HK-2 (cell line): ENCODE results near the gene VPS8.

Experiments
- DNase-seq: peaks from one replicate; pipeline ENCODE4 v3.0.0-alpha.2; 2018; ENCODE audit not compliant: unreplicated experiment

Gene VPS8

DNA sequence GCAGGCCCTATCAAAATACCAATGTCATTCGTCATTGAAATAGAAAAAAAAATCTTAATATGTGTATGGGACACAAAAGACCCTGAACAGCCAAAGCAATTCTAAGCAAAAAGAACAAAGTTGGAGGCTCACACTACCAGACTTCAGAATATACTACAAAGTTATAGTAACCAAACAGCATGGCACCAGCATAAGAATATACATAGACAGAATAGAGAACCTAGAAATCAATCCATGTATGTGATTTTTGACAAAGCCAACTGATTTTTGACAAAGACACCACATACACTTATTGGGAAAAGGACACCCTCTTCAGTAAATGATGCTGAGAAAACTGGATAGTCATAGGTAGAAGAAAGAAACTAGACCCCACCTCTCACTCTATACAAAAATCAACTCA, 245.9 kb downstream of the VPS8 start:
- no peak for DNase-seq

- DNase-seq: no peak
Measured at GRCh38 chr3:185058796-185059195, 246.8 kb downstream of the VPS8 start.

- no peak for DNase-seq
Measured at GRCh38 chr3:185059766-185060165, 247.8 kb downstream of the VPS8 start.

DNA sequence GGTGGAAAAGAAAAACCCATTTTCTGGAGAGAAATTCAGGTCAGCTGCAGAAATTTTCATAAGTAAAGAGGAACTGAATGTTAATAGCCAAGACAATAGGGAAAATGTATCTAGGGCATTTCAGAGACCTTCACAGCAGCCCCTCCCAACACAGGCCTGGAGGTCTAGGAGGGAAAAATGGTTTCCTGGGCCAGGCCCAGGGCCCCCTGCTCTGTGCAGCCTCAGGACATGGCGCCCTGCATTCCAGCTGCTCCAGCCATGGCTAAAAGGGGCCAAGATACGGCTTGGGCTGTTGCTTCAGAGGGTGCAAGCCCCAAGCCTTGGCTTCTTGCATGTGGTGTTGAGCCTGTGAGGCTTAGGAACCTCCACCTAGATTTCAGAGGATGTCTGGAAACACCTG, 248.7 kb downstream of the VPS8 start:
- no peak for DNase-seq

DNA sequence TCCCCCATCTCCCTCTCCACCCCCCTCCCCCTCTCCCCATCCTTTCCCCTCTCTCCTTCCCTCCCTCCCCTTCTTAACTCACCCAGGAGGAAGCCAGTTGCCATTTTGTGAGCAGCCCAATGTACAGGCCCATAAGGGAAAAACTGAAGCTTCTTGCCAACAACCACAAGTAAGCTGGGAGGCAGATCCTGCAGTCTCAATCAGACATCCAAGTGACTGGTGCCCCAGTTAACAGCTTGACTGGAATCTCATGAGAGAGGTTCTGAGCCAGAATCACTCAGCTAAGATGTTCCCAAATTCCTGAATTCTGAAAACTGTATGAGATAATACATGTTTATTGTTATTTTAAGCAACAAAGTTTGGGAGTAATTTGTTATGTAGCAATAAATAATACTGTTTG, 250.2 kb downstream of the VPS8 start:
- DNase-seq: no peak

DNA sequence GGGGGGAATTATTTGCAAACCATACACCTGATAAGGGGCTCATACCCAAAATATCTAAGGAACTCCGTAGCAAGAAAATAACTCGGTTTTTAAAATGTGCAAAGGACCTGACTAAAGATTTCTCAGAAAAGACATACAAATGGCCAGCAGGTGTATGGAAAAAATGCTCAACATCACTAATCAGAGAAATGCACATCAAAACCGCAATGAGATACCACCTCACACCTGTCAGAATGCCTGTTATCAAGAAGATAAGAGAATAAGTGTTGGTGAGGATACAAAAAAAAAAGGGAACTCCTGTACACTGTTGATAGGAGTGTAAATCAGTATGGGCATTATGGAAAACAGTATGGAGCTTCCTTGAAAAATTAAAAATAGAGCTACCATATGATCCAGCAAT, 251.5 kb downstream of the VPS8 start:
- no peak for DNase-seq

- DNase-seq: no peak
Measured at GRCh38 chr3:185065059-185065458, 253.1 kb downstream of the VPS8 start.

DNA sequence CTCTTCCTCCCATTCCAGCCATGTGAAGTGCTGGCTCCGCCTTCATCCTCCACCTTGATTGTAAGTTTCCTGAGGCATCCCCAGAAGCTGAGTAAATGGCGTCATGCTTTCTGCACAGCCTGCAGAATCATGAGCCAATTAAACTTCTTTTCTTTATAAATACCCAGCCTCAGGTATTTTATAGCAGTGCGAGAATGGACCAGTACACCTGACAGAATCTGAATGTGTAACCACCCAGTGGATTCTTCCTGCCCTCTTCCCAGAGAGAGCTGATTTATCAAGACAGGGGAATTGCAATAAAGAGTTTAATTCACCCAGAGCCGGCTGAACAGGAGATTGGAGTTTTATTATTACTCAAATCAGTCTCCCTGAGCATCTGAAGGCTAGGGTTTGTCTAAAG, 254.3 kb downstream of the VPS8 start:
- no peak for DNase-seq

DNA sequence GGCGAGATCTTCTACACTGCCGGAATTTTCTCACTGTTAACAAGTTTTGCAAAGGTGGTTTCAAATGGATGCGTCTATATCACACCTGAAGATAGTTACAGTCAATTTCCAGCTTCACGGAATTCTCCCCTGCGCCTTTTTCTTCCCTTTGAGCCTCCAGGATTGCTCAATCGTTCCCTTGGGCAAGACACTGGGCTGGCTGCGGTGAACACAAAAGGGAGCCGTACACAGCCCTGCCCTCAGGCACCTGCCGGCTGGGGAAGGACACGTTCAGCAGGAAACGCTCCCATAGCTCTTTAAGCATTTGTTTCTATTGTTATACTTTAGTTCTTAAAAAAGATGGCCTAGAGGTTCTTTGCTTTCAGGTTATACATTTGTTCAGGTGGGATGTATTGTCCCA, 255.2 kb downstream of the VPS8 start:
- no peak for DNase-seq

- DNase-seq: no peak
Measured at GRCh38 chr3:185069037-185070030, 257.4 kb downstream of the VPS8 start.

DNA sequence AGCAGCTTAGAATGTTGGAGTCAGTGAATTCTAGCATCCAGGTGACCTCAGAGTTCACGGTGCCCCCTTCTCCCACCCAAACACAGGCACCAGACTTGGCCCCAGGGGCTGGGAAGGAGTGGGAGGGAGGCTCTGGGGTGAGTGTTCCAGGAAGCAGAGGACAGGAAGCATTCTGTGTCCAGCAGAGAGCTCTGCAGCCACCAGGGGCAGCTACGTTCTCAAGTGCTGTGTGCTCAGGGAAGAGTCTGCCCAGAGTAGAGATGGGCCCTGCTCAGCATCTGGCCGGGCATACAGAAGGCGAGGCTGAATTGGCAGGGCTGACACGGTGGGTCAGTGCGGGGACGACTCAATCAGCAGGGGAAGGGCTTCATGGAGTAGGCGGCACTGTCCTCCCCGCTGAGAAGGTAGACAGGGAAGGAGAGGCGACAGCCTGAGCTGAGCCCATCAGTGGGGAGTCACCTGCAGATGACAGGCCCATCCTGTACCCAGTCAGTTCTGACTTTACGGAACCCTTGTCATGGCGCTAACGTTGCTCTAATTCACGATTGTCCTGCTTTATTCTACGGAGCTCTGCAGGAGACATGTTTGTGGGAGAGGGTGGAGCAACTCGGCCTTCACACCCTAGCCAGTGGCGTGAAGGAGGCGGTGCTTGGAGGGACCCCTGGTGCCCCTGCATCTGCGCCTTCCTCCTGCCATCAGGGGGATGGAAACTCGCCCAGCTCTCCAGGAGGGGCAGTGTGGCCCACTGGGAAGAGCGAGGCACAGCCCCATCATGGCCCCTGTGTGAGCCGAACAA, 258.7 kb downstream of the VPS8 start:
- peak; percentile 16 for DNase-seq

DNA sequence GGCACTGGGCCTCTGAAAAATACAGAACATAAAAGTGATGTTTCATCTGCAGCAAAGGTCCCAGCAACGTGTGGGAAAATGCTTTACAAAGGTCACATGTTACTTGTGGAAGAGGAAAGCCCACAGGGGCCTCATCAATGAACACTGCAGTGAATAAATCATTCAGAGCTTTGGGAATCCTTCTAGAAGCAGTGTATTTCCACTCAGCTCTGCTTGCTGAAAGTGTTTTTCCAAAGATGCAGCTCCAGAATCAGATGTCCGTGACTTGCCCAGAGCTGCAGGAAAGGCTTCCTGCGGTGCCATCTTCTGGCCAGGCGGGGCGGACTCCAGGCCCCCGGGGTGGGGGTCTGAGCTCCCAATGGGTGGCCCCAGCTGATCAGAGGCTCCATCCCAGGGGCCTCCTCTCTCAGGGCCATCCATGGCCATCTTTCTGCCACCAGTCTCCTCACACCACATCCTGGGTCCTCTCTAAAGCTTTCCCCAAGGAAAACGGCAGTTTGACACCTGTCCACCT, 259.4 kb downstream of the VPS8 start:
- no peak for DNase-seq

GRCh38 chr3:185075547-185075946, 263.6 kb downstream of the VPS8 start:
- no peak for DNase-seq

DNA sequence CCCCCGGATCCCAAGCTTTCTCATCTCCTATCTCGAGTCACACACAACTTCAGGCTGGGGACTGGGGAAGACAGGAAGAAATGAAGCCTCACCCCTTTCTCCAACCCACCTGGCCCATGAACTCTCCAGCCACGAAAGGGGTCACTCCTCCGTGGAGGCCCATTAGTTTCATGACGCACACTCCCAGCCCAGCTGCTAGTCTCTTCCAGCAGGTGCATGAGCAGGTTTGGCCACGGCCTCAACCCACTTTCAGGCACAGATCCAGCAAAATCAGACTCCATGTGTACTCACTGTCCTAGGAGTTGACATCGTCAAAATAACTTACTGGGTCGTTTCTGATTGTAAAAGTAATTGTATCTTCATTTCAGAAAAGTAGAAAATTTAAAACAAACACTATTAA, 264.3 kb downstream of the VPS8 start:
- no peak for DNase-seq

DNA sequence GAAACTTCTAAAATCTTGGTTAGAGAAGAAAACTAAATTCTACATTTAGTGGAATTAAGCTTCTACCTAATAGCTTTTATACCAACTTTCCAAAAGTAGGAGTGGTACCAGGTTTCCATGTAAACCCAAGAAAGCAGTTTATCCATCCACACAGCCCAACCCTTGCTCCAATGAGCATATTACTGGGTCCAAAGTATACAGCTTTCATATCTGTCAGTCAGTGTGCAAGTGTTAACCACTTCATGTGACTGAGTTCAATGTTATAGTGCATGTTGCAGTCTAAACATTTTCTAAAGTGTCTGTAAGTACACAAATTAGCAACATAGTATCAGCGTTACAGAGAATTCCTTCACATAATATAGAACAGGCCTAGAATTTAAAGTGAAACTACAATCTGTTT, 267.7 kb downstream of the VPS8 start:
- no peak for DNase-seq

GRCh38 chr3:185081521-185081920, 269.6 kb downstream of the VPS8 start:
- no peak for DNase-seq

- DNase-seq: peak; percentile 50
Measured at GRCh38 chr3:185082149-185082548, 270.2 kb downstream of the VPS8 start.

GRCh38 chr3:185082829-185083228, 270.9 kb downstream of the VPS8 start:
- DNase-seq: no peak

GRCh38 chr3:185084402-185084801, 272.4 kb downstream of the VPS8 start:
- DNase-seq: no peak

- DNase-seq: no peak
Measured at GRCh38 chr3:185084901-185085300, 272.9 kb downstream of the VPS8 start.

DNA sequence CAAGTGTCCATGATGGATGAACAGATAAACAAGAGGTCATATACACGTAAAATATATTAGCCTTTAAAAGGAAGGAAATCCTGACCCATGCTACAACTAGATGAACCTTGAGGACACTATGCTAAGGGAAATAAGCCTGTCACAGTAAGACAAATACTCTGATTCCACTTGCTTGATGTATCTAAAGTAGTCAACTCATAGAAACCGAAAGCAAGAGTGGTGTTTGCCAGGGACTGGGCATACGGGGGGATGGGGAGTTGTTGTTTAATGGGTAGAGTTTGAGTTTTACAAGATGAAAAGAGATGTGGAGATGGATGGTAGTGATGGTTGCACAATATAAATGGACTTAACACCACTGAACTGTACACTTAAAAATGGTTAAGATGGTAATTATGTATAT, 275.5 kb downstream of the VPS8 start:
- DNase-seq: no peak

DNA sequence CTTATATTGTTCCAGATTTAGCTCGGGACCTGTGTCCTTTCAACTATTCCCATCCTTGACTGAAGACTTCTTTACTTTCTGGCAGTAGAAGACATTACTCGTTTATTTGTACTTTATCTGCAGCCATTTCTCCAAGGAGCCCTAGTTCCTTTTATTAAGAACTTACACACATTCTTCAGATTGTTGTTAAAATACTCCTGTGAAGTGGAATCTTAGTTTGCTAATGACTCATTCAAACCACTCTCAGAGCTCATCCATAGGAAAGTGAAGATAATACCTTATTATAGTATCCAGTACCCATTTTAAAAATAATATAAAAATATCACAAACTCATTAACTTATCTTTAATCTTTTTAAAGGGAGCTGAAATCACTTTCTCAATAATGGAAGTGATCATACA, 277.4 kb downstream of the VPS8 start:
- DNase-seq: no peak

DNA sequence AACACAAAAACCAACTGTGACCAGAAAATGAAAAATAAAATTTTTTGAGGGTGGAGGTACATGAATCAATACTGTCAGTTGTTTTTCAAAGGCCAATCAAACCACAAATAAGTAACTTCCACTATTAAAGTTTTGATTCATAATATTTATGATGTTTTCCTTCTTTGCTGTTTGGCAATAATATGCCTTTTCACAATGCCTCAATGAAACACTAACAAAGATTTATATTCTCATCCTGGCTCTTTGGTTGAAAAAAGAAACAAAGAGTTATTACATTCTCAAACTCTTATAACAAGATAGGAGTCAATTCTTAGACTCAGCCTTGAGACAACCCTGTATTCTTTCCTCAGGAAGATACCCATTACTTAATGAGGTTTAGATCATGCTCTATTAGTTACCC, 277.8 kb downstream of the VPS8 start:
- no peak for DNase-seq
